PC-9 (cell line): ENCODE results near the gene ELAVL1. TPM values are rescaled to one million over a fixed set of nuclear protein-coding genes. Genes with fewer than 3 reads are reported as not detected.

Experiments
- BruUV-seq: library from RNA; stranded (reverse); fragments of 400-500 nt; replicated peaks from 2 replicates; lab custom pipeline; 2021; lab: Mats Ljungman, UMichigan
- CTCF ChIA-PET: fragments of 300-600 bp; sonication (Branson Sonifier 250); formaldehyde crosslinking; loops from one replicate; lab custom pipeline; 2022; ENCODE audit warnings: antibody characterized with exemption; lab: Charles Lee
- POLR2A ChIA-PET: fragments of 300-600 bp; sonication (Branson Sonifier 250); formaldehyde crosslinking; loops from one replicate; lab custom pipeline; 2022; ENCODE audit warnings: antibody characterized with exemption; ENCODE audit not compliant: unreplicated experiment; lab: Charles Lee
- DNase-seq, 2 experiments: peaks; one replicate each; pipeline versions ENCODE4 v3.0.0 to v3.0.0-alpha.2; 2015 to 2022; ENCODE audit warnings: mixed read lengths in 1 of 2
- H2AFZ ChIP-seq: fragments of 200-600 bp; sonication (generic); 2 replicates; pipeline ENCODE4 v1.8.1; 2017; ENCODE audit warnings: antibody characterized with exemption
- H3F3A ChIP-seq: fragments of 200-600 bp; sonication (generic); 2 replicates; pipeline ENCODE4 v1.8.1; 2017; ENCODE audit warnings: antibody characterized with exemption, mild to moderate bottlenecking, low read depth; ENCODE audit not compliant: insufficient read depth
- H3K27ac ChIP-seq: fragments of 200-600 bp; sonication (generic); 2 replicates; pipeline ENCODE4 v1.6.1; 2016; ENCODE audit warnings: mixed run types
- H3K27me3 ChIP-seq: fragments of 200-600 bp; sonication (generic); 2 replicates; pipeline ENCODE4 v1.6.1; 2016; ENCODE audit warnings: low read depth, mixed run types; ENCODE audit not compliant: insufficient read depth
- H3K36me3 ChIP-seq: fragments of 200-600 bp; sonication (generic); 2 replicates; pipeline ENCODE4 v1.6.1; 2016; ENCODE audit warnings: low read depth, mixed run types
- H3K4me1 ChIP-seq: fragments of 200-600 bp; sonication (generic); replicated peaks from 2 replicates; pipeline ENCODE4 v1.6.1; 2016; ENCODE audit warnings: mixed run types; ENCODE audit not compliant: insufficient read depth
- H3K4me2 ChIP-seq: fragments of 200-600 bp; sonication (generic); 2 replicates; pipeline ENCODE4 v1.6.1; 2017; ENCODE audit warnings: mixed run types
- H3K4me3 ChIP-seq: fragments of 200-600 bp; sonication (generic); 2 replicates; pipeline ENCODE4 v1.6.1; 2016; ENCODE audit warnings: mixed run types
- H3K79me2 ChIP-seq: fragments of 200-600 bp; sonication (generic); 2 replicates; pipeline ENCODE4 v1.6.1; 2017; ENCODE audit warnings: low read depth, mixed run types
- H3K9me2 ChIP-seq: fragments of 200-600 bp; sonication (generic); 2 replicates; pipeline ENCODE4 v1.8.1; 2017; ENCODE audit warnings: mild to moderate bottlenecking; ENCODE audit not compliant: insufficient read depth
- H3K9me3 ChIP-seq: fragments of 200-600 bp; sonication (generic); 2 replicates; pipeline ENCODE4 v1.8.1; 2016; ENCODE audit warnings: low read depth; ENCODE audit not compliant: insufficient read depth
- H4K20me1 ChIP-seq: fragments of 200-600 bp; sonication (generic); 2 replicates; pipeline ENCODE4 v1.8.1; 2017; ENCODE audit not compliant: insufficient read depth
- CTCF ChIP-seq: fragments of 200-600 bp; sonication (generic); conservative IDR thresholded peaks from 2 replicates; pipeline ENCODE4 v1.6.1; 2017; ENCODE audit warnings: mixed run types, antibody characterized with exemption, mild to moderate bottlenecking, moderate library complexity
- EZH2 ChIP-seq: fragments of 200-600 bp; sonication (generic); IDR thresholded peaks from 2 replicates; pipeline ENCODE4 v1.8.0; 2017; ENCODE audit warnings: antibody characterized with exemption, low read depth
- intact Hi-C: fragments of 100-400 bp; cut with micrococcal nuclease; formaldehyde crosslinking; loops from one replicate; pipeline ENCODE4 v1.10.0; 2022; ENCODE audit not compliant: unreplicated experiment
- total RNA-seq: library from RNA; stranded (reverse); gene quantifications from 2 replicates; pipeline ENCODE4 v1.2.3, GENCODE V29; 2021

ELAVL1 gene
- total RNA-seq, 1 experiment from 2014 or later: 108 TPM

GRCh38 chr19:8001995-8002849, 3.2 kb downstream of the ELAVL1 start:
- Histone ChIP-seq H3K4me1 (peaks cover 30% of the 10 kb centered on the region), H3K9me3 (no peaks in the 10 kb centered on the region), H3F3A (peaks cover 18% of the 10 kb centered on the region), H3K27me3 (no peaks in the 10 kb centered on the region), H4K20me1 (peaks cover 76% of the 10 kb centered on the region), H3K36me3 (no peaks in the 10 kb centered on the region), H2AFZ (no peak overlapping the region), H3K27ac (0 out of 2 replicates have a peak overlapping the region, but pooled peaks have one; percentile 2), H3K4me3 (peak overlapping the region; percentile 11; the same call in 1 of the 2 replicates), H3K4me2 (peak overlapping the region; percentile 51), H3K9me2 (no peaks in the 10 kb centered on the region), H3K79me2 (peaks cover 90% of the 10 kb centered on the region)
- ChIA-PET POLR2A (interaction anchor here (0.6 to 0.7 kb wide), 2 partner anchors 10 to 102 kb away, joined by 3 read pairs; no protein-coding TSS in a partner anchor), CTCF (interaction anchor here (0.6 to 0.8 kb wide), 5 partner anchors 29 to 508 kb away, joined by 3 to 7 read pairs (median 3); no protein-coding TSS in a partner anchor)
- intact Hi-C loops: loop anchor here (1.0 kb wide), 3 partner anchors 13 to 58 kb away; no protein-coding TSS in a partner anchor
- TF ChIP-seq CTCF (peak; percentile 99), EZH2 (no peak)
- DNase-seq: peak; percentile 76 to 84
- no TSS peak for BruUV-seq

- H3K27me3 ChIP-seq: no peaks in the 10 kb centered on the region
- H4K20me1 ChIP-seq: peaks cover 82% of the 10 kb centered on the region
- no peak overlapping the region for H3K4me3 ChIP-seq
- no peak overlapping the region for H2AFZ ChIP-seq
- TF ChIP-seq CTCF: no peak
- no peak for TF ChIP-seq EZH2
- H3K36me3 ChIP-seq: no peaks in the 10 kb centered on the region
- BruUV-seq: no TSS peak
- DNase-seq: no peak
- no peaks in the 10 kb centered on the region for H3K9me2 ChIP-seq
- H3K4me1 ChIP-seq: peaks cover 30% of the 10 kb centered on the region
- ChIA-PET POLR2A (no interaction called here), CTCF (interaction anchor here (0.6 to 0.8 kb wide), 2 partner anchors 29 to 506 kb away, joined by 3 read pairs; no protein-coding TSS in a partner anchor)
- H3F3A ChIP-seq: peaks cover 16% of the 10 kb centered on the region
- H3K27ac ChIP-seq: no peak overlapping the region
- intact Hi-C loops: no loop called here
- H3K9me3 ChIP-seq: no peaks in the 10 kb centered on the region
- H3K4me2 ChIP-seq: peak overlapping the region; percentile 51
- peaks cover 93% of the 10 kb centered on the region for H3K79me2 ChIP-seq
Measured at GRCh38 chr19:8001651-8001994, 3.8 kb downstream of the ELAVL1 start.

DNA sequence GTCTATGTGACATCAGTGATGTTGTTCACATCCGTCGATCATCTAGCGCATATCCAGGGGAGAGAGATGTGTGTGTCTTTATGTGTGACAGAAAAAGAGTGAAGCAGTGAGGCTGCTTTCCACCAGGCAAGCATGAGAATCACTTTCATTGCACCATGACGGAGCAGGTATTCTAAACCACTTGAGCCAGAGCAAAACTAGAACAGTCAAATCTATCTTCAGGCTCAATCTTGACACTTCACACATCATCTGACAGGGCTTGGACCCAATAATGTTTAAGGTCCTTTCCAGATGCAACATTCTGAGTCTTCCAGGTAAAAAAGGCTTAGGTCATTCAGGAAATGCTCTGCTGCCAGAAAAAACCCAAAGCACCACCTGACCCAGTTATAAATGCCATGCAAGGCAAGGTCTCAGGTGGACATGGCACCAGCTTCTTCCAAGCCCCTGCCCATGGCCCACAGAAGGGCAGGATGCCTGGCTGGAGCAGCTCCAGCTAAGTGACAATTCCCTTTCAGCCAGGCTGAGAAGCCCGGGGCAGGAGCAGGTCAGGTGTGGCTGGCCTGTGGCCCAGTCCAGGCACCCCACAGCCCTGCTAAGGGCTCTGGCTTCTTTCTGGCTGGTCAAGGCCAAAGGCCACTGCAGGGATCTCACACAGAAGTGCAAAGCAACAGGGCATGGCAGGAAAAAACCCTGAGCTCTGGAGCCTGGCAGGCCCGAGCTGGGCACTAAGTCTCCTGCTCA, 5.0 kb downstream of the ELAVL1 start:
- H3K4me2 ChIP-seq: no peak overlapping the region
- H4K20me1 ChIP-seq: peaks cover 93% of the 10 kb centered on the region
- H3K36me3 ChIP-seq: no peaks in the 10 kb centered on the region
- ChIA-PET CTCF (interaction anchor here (0.6 to 0.7 kb wide), 2 partner anchors 30 to 44 kb away, joined by 3 to 5 read pairs; no protein-coding TSS in a partner anchor), POLR2A (interaction anchor here (0.5 to 0.6 kb wide), 3 partner anchors 33 to 344 kb away, joined by 3 to 6 read pairs (median 3); no protein-coding TSS in a partner anchor)
- peaks cover 12% of the 10 kb centered on the region for H3F3A ChIP-seq
- no peak for DNase-seq
- intact Hi-C loops: no loop called here
- TF ChIP-seq CTCF (no peak), EZH2 (no peak)
- H3K9me3 ChIP-seq: no peaks in the 10 kb centered on the region
- no TSS peak for BruUV-seq
- H3K4me1 ChIP-seq: peaks cover 23% of the 10 kb centered on the region
- H3K9me2 ChIP-seq: no peaks in the 10 kb centered on the region
- H3K27me3 ChIP-seq: no peaks in the 10 kb centered on the region
- H3K4me3 ChIP-seq: no peak overlapping the region
- no peak overlapping the region for H2AFZ ChIP-seq
- H3K79me2 ChIP-seq: peaks cover 96% of the 10 kb centered on the region
- H3K27ac ChIP-seq: no peak overlapping the region
